ENCODE measurements around the gene OR4D11. TPM values are rescaled to one million over a fixed set of nuclear protein-coding genes. Genes with fewer than 3 reads are reported as not detected.

Gene OR4D11
- total and polyA plus RNA-seq, 2 of the 13 experiments (the other 11 are each of a cell fraction or from before 2014, with no cell fraction given), result not detected

GRCh38 chr11:59550368-59550841, 47.0 kb downstream of the OR4D11 start (continued):
- TF ChIP-seq, protein P1, sequence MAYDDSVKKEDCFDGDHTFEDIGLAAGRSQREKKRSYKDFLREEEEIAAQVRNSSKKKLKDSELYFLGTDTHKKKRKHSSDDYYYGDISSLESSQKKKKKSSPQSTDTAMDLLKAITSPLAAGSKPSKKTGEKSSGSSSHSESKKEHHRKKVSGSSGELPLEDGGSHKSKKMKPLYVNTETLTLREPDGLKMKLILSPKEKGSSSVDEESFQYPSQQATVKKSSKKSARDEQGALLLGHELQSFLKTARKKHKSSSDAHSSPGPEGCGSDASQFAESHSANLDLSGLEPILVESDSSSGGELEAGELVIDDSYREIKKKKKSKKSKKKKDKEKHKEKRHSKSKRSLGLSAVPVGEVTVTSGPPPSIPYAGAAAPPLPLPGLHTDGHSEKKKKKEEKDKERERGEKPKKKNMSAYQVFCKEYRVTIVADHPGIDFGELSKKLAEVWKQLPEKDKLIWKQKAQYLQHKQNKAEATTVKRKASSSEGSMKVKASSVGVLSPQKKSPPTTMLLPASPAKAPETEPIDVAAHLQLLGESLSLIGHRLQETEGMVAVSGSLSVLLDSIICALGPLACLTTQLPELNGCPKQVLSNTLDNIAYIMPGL (CRISPR knock-in tag; IDR thresholded peaks at IDR 0.05; ENCODE audit: borderline replicate concordance in 1 of 2, low read depth in 1 of 2), result peak; percentile 99; a peak in 3 of 4 replicates
- TF ChIP-seq ZNF530 (CRISPR knock-in tag; IDR thresholded peaks at IDR 0.05; ENCODE audit: low read depth) (no peak), ZNF703 (CRISPR knock-in tag; IDR thresholded peaks at IDR 0.05; ENCODE audit: borderline replicate concordance) (no peak), ZNF256 (CRISPR knock-in tag; conservative IDR thresholded peaks at IDR 0.05) (0 out of 2 replicates have a peak, but pooled peaks have one; percentile 71), NCOR1 (IDR thresholded peaks at IDR 0.05; ENCODE audit: borderline replicate concordance, low read length) (no peak), ZFP91 (CRISPR knock-in tag; IDR thresholded peaks at IDR 0.05; ENCODE audit: borderline replicate concordance) (peak; percentile 70; the same call in 1 of the 2 replicates), STAG1 (CRISPR knock-in tag; IDR thresholded peaks at IDR 0.05) (0 out of 2 replicates have a peak, but pooled peaks have one; percentile 16), REXO4 (CRISPR knock-in tag; IDR thresholded peaks at IDR 0.05; ENCODE audit: borderline replicate concordance) (no peak), NFKBIZ (CRISPR knock-in tag; IDR thresholded peaks at IDR 0.05) (0 out of 2 replicates have a peak, but pooled peaks have one; percentile 15), NBN (conservative IDR thresholded peaks at IDR 0.05) (no peak), ZNF484 (CRISPR knock-in tag; IDR thresholded peaks at IDR 0.05; ENCODE audit: borderline replicate concordance, low read depth) (no peak), BCL6 (CRISPR knock-in tag; IDR thresholded peaks at IDR 0.05) (peak; percentile 51; the same call in 1 of the 2 replicates), SRY (CRISPR knock-in tag; IDR thresholded peaks at IDR 0.05) (no peak), ZNF280B (CRISPR knock-in tag; IDR thresholded peaks at IDR 0.05; ENCODE audit: borderline replicate concordance) (no peak), MYC (CRISPR knock-in tag; IDR thresholded peaks at IDR 0.05; ENCODE audit: borderline replicate concordance) (no peak), LCORL (IDR thresholded peaks at IDR 0.05) (peak; percentile 38; the same call in 1 of the 2 replicates), LCORL (CRISPR knock-in tag; IDR thresholded peaks at IDR 0.05) (peak; percentile 37; the same call in 1 of the 2 replicates), ZNF776 (CRISPR knock-in tag; IDR thresholded peaks at IDR 0.05) (peak; percentile 66; the same call in 1 of the 2 replicates), ZNF367 (CRISPR knock-in tag; IDR thresholded peaks at IDR 0.05; ENCODE audit: borderline replicate concordance) (no peak), THAP9 (CRISPR knock-in tag; IDR thresholded peaks at IDR 0.05; ENCODE audit: borderline replicate concordance) (peak; percentile 64; the same call in 1 of the 2 replicates), SOX13 (IDR thresholded peaks at IDR 0.05) (no peak), SOX13 (CRISPR knock-in tag; conservative IDR thresholded peaks at IDR 0.05 in 1 of 2, IDR thresholded peaks at IDR 0.05 in 1 of 2) (peak in 1 of 2 experiments; percentile 50; a peak in 2 of 4 replicates)
